ENCODE data around the gene TRIM26.

The TRIM26 gene

DNA sequence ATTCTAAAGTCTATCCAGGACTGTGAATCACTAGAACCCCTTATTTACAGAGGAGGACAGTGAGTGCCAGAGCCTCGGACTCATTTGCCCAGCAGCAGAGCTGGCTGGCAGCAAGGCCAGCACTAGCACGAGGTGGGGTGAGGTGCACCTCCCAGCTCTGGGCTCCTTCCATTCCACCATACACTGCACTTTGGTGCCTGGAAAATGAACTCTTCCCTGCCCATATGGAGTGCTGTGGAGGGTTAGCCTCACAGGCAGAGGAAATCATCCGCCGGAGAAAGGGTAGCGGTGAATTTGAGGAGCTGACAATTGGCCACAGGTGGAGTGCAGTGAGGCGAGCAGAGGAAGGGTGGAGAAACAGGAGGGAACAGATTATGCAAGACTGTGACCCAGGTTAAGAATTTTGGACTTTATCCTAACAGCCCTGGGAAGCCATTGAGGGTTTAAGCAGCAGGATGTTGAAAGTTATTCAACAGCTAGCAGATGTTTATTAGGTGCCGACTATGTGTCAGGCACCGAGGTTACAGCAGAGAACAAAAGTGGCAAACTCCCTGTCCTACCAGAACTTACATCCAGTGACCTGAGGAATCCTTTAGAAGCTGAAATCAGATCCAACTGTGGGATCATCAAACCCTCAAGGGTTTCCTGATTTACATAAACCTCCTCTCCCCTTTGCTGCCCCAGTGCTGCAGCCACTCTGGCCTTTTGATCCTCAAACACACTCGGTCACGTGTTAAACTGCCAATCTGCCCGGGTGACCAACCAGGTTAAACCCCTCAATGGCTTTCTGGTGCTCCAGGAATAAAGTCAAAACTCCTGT lies 6.2 kb downstream of the TRIM26 start:
- DNase-seq (ENCODE audit: low read depth), result no peak
- no peak overlapping the region for H3K4me3 ChIP-seq (ENCODE audit: low read depth, low read length)
- TF ChIP-seq, protein P1, sequence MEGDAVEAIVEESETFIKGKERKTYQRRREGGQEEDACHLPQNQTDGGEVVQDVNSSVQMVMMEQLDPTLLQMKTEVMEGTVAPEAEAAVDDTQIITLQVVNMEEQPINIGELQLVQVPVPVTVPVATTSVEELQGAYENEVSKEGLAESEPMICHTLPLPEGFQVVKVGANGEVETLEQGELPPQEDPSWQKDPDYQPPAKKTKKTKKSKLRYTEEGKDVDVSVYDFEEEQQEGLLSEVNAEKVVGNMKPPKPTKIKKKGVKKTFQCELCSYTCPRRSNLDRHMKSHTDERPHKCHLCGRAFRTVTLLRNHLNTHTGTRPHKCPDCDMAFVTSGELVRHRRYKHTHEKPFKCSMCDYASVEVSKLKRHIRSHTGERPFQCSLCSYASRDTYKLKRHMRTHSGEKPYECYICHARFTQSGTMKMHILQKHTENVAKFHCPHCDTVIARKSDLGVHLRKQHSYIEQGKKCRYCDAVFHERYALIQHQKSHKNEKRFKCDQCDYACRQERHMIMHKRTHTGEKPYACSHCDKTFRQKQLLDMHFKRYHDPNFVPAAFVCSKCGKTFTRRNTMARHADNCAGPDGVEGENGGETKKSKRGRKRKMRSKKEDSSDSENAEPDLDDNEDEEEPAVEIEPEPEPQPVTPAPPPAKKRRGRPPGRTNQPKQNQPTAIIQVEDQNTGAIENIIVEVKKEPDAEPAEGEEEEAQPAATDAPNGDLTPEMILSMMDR (IDR thresholded peaks at IDR 0.05; ENCODE audit: insufficient read depth, low read depth, low read length, missing control alignments), result no peak

DNA sequence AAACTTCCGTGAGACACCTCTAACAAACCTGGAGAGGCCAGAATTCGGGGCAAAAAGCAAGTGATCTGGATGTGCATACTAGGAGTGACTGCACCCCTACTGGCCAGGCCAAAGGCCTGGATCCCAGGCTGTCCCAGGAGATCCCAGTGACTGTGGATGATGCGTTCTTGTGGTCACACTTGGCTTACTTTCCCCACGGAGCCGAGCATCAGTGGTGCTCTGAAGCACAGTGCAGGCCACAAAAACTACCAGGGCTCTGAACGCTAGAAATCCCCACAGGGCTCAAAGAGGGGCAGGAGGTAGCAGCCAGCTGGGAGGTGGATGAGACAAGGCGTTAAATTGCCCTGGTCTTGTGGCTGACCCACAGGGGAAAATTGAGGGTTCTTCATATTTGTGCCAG lies 7.1 kb downstream of the TRIM26 start:
- TF ChIP-seq, protein P1 (IDR thresholded peaks at IDR 0.05; ENCODE audit: insufficient read depth, low read depth, low read length, missing control alignments), result no peak
- peak; percentile 30 for DNase-seq (ENCODE audit: low read depth)
- no peak overlapping the region for H3K4me3 ChIP-seq (ENCODE audit: low read depth, low read length)

DNA sequence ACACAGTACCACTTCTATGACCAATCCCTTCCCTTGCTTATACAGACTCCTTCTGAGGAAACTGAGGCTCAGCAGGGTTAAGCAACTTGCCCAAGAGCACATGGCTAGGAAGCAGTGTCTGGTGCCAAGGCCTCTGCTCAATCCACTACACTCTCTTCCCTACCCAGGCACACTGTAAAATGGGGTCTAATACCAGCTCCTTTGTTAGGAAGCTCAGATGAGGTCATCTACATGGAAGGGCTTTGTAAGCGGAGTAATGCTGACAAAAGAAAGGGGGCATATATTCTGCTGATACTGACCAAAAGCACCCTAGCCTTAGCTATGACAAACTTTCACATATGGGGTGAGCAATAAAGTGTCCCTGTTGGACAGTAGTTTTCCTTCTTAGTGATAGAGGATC lies 9.1 kb downstream of the TRIM26 start:
- DNase-seq (ENCODE audit: low read depth), result no peak

DNA sequence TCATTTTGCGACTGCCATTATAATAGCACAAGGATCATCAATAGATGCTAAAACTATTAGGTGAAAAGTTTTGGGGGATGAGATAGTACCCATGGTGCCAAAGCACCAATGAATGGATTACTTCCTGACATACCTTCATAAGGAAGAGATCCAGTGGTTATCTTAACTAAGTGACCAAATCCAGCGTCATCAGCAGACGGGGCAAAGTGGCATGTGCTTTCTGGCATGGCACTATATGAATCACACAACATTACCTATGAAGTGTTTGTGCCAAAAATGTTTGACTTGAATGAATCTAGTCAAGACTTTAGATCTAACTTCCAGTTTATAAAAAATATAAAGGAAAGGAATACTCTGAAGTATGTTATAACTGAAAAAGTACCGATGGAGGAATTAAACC lies 10.8 kb downstream of the TRIM26 start:
- TF ChIP-seq, protein P1 (IDR thresholded peaks at IDR 0.05; ENCODE audit: insufficient read depth, low read depth, low read length, missing control alignments), result no peak
- no peak for DNase-seq (ENCODE audit: low read depth)
- no peak overlapping the region for H3K4me3 ChIP-seq (ENCODE audit: low read depth, low read length)

More for the DNA sequence above, 9.1 kb downstream of the TRIM26 start:
- TF ChIP-seq, protein P1 (IDR thresholded peaks at IDR 0.05; ENCODE audit: insufficient read depth, low read depth, low read length, missing control alignments), result no peak
- no peak overlapping the region for H3K4me3 ChIP-seq (ENCODE audit: low read depth, low read length)

DNA sequence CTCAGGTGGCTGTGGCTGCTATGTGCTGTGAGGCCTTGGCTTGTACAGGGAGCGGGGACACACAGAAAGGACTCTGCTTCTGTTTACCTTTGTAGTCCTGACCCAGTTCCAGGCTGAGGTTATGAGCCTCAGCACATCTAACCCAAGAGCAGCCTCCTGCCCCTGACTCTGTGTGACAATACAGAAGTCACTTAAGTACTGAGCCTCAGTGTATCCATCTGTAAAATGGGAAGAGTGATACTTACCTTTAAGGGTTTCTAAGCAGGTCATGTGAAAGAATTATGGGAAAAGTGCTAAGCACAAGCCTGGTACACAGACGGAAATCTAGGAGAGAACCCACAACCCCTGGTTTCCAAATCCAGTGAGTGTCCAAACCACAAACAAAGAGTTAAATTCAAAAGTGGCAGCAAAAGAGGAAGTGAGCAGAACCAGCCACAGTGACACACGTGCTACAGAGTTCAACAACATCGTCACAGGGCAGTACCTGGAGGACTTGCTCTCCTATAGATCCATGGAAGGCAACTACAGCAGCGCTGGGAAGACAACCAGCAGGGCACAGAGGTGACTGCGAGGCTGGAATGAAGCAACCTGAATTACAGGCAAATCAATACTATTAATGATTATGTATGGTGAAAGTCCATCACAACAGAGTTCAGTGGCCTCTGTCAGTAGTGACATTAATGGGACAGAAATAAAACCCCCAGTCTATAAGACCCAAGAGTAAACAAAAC lies 12.5 kb downstream of the TRIM26 start:
- DNase-seq (ENCODE audit: low read depth), result peak; percentile 64
- TF ChIP-seq, protein P1 (IDR thresholded peaks at IDR 0.05; ENCODE audit: insufficient read depth, low read depth, low read length, missing control alignments), result no peak
- H3K4me3 ChIP-seq (ENCODE audit: low read depth, low read length), result no peak overlapping the region

DNA sequence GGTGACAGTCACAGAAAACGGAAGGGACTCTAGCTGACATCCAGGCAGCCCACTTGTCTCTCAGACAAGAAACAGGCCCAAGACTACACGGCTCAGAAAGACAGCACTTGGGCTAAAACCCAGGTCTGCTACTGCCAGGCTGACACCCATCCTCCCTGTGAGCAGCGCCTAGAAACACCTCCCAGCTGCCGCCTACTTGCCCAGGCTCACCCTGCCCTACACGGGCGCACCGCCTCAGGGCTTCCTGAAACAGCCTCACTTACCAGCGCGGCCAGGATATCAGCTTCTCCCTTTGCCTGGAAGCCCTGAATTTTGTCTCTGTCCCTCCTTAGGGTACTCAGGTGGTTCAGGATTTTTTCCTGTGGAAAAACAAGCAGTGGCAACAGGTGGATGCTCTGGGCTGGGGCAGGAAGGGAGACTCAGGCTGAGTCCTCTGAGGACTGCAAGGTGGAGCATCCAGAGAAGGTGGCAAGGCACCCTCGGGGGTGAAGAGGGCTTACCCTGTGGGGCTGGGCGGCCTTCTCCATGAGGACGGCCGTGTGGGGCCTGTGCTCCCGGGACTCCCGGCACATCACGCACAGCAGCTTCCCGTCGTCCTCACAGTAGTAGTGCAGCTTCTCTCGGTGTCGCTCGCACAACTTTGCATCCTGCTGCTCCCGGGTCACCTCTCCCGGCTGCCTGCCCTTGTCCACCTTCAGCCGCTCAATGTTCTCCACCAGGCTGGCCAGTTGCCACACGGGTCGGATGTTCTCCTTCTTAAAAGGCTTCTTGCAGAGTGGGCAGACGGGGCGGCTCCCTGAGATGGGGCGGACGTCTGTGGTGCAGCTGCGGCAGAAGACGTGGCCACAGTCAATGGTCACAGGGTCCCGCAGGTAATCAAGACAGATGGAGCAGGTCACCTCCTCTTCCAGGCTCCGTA lies 14.8 kb downstream of the TRIM26 start:
- H3K4me3 ChIP-seq (ENCODE audit: low read depth, low read length), result no peak overlapping the region
- TF ChIP-seq, protein P1 (IDR thresholded peaks at IDR 0.05; ENCODE audit: insufficient read depth, low read depth, low read length, missing control alignments), result no peak
- DNase-seq (ENCODE audit: low read depth), result no peak

Measured in GM12865 (cell line).